ENCODE measurements around the gene PTHLH. TPM values are rescaled to one million over a fixed set of nuclear protein-coding genes. Genes with fewer than 3 reads are reported as not detected.

The PTHLH gene
- total and polyA plus RNA-seq, 2 donors (not counting 3 experiments of a cell fraction or from before 2014, with no cell fraction given) = 0.60 to 0.65 TPM

DNA sequence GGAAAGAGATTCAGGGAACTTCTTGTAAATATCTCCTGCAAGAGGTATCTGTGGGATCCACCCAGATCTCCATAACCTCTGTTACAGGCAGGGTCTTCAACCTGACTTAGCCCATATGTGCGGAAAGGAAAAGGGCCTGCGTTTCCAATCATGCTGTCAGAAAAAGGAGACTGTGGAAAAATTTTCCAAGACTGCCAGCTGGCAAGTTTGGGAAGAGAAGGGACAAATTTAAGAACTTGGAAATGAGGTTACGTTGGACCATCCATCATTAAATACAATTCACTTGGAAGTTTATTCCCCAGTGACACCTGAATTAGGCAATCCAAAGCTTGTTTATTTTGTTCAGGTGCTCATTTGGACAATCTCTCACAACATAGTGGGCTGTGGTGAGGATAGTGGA is 13.9 kb downstream of the PTHLH start:
- Histone ChIP-seq H3K9me1 (replicated peaks; ENCODE audit: control insufficient read depth, extremely low read depth, insufficient read depth, low read length) (no peaks in the 10 kb centered on the region), H3K27ac (ENCODE audit: insufficient read depth, low read depth, low read length) (no peak overlapping the region), H3K27me3 (ENCODE audit: control insufficient read depth in 2 of 2, insufficient read depth in 2 of 2, low read length in 2 of 2) (no peaks in the 10 kb centered on the region), H3K9ac (replicated peaks; ENCODE audit: extremely low read depth, insufficient read depth, low read length) (no peak overlapping the region), H4K20me1 (replicated peaks; ENCODE audit: control insufficient read depth, extremely low read depth, insufficient read depth, low read length) (no peaks in the 10 kb centered on the region), H2AFZ (ENCODE audit: low read depth, low read length) (no peak overlapping the region), H3K4me1 (ENCODE audit: control insufficient read depth, extremely low read depth, insufficient read depth, low read length) (no peaks in the 10 kb centered on the region), H3K79me2 (ENCODE audit: control insufficient read depth, insufficient read depth, low read length) (no peaks in the 10 kb centered on the region), H3K4me2 (ENCODE audit: insufficient read depth, low read length) (no peak overlapping the region), H3K4me3 (replicated peaks in 1 of 3; ENCODE audit: insufficient read depth in 1 of 3, low read depth in 1 of 3, low read length in 3 of 3) (no peak overlapping the region), H3K36me3 (ENCODE audit: control insufficient read depth in 2 of 2, extremely low read depth in 1 of 2, insufficient read depth in 2 of 2, low read length in 2 of 2) (no peaks in the 10 kb centered on the region), H3K9me3 (replicated peaks; ENCODE audit: control insufficient read depth, insufficient read depth, low read length) (no peaks in the 10 kb centered on the region)
- no peak for TF ChIP-seq JUN (IDR thresholded peaks at IDR 0.05; ENCODE audit: borderline replicate concordance, insufficient read depth, insufficient read length, low read depth)
- no peak for TF ChIP-seq GATA2 (IDR thresholded peaks at IDR 0.05; ENCODE audit: insufficient read depth, insufficient read length, low read depth, low read length)
- no peak for TF ChIP-seq EZH2 (IDR thresholded peaks at IDR 0.05; ENCODE audit: borderline replicate concordance, low read depth, low read length, severe bottlenecking)
- no peak for TF ChIP-seq FOS (IDR thresholded peaks at IDR 0.05; ENCODE audit: borderline replicate concordance, insufficient read depth, low read length)
- no peak for TF ChIP-seq POLR2A (IDR thresholded peaks at IDR 0.05; ENCODE audit: low read depth, low read length)
- TF ChIP-seq MYC (IDR thresholded peaks at IDR 0.05; ENCODE audit: low read depth, low read length) = no peak
- TF ChIP-seq, protein P1, sequence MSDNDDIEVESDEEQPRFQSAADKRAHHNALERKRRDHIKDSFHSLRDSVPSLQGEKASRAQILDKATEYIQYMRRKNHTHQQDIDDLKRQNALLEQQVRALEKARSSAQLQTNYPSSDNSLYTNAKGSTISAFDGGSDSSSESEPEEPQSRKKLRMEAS (IDR thresholded peaks at IDR 0.05; ENCODE audit: insufficient read depth, insufficient read length) = no peak
- TF ChIP-seq POLR2AphosphoS5 (IDR thresholded peaks at IDR 0.05; ENCODE audit: insufficient read depth, low read depth, low read length) = no peak
- TF ChIP-seq, protein P2, sequence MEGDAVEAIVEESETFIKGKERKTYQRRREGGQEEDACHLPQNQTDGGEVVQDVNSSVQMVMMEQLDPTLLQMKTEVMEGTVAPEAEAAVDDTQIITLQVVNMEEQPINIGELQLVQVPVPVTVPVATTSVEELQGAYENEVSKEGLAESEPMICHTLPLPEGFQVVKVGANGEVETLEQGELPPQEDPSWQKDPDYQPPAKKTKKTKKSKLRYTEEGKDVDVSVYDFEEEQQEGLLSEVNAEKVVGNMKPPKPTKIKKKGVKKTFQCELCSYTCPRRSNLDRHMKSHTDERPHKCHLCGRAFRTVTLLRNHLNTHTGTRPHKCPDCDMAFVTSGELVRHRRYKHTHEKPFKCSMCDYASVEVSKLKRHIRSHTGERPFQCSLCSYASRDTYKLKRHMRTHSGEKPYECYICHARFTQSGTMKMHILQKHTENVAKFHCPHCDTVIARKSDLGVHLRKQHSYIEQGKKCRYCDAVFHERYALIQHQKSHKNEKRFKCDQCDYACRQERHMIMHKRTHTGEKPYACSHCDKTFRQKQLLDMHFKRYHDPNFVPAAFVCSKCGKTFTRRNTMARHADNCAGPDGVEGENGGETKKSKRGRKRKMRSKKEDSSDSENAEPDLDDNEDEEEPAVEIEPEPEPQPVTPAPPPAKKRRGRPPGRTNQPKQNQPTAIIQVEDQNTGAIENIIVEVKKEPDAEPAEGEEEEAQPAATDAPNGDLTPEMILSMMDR (IDR thresholded peaks at IDR 0.05; ENCODE audit: extremely low read depth in 1 of 2, insufficient read depth in 1 of 2, low read depth in 1 of 2, low read length in 2 of 2) = no peak
- CTCF ChIA-PET = no interaction called here
- intact Hi-C loops (cut with micrococcal nuclease) (no loop called here), dilution Hi-C loops (cut with MboI; ENCODE audit: extremely low pct_ligation_motif_present, low sequenced_read_pairs) (no loop called here)
- DNase-seq (ENCODE audit: low read depth, low spot score) = no peak
- POLR2A ChIA-PET = no interaction called here
- BruUV-seq (replicated peaks) = no TSS peak
- no peak for FAIRE-seq
